Fibroblast of lung (primary cell): ENCODE measurements around the gene LZTS2. TPM values are rescaled to one million over a fixed set of nuclear protein-coding genes. Genes with fewer than 3 reads are reported as not detected.

Experiments
- DNase-seq, 2 donors: peaks; one replicate each; pipeline versions ENCODE4 v3.0.0 to v3.0.0-alpha.2; 2010; ENCODE audit warnings: low read depth in 2 of 2
- H2AFZ ChIP-seq: 2 replicates; pipeline ENCODE4 v1.5.1; 2012; ENCODE audit warnings: low read length, control low read depth, inconsistent platforms
- H3K27ac ChIP-seq: 2 replicates; pipeline ENCODE4 v1.5.1; 2011; ENCODE audit warnings: low read length, control low read depth; ENCODE audit not compliant: insufficient read depth
- H3K27me3 ChIP-seq: 2 replicates; pipeline ENCODE4 v1.5.1; 2011; ENCODE audit warnings: mild to moderate bottlenecking, low read length; ENCODE audit not compliant: control insufficient read depth, insufficient read depth
- H3K36me3 ChIP-seq: 2 replicates; pipeline ENCODE4 v1.5.1; 2011; ENCODE audit warnings: low read length; ENCODE audit not compliant: control insufficient read depth, insufficient read depth
- H3K4me1 ChIP-seq: 2 replicates; pipeline ENCODE4 v1.5.1; 2011; ENCODE audit warnings: low read length; ENCODE audit not compliant: control insufficient read depth, insufficient read depth; ENCODE audit errors: extremely low read depth
- H3K4me2 ChIP-seq: 2 replicates; pipeline ENCODE4 v1.5.1; 2011; ENCODE audit warnings: low read length, control low read depth; ENCODE audit not compliant: insufficient read depth; ENCODE audit errors: extremely low read depth
- H3K4me3 ChIP-seq, 4 experiments: fragments of 200-600 bp in 1 of 4; sonication (generic) in 1 of 4; replicated peaks in 1 of 4; 2 replicates each; pipeline ENCODE4 v1.5.1; 2011 to 2016; ENCODE audit warnings: low read length in 4 of 4, low read depth in 3 of 4, mild to moderate bottlenecking in 3 of 4, control low read depth in 2 of 4, inconsistent platforms in 1 of 4, mixed read lengths in 1 of 4; ENCODE audit not compliant: insufficient read depth in 1 of 4; ENCODE audit errors: control extremely low read depth in 1 of 4
- H3K79me2 ChIP-seq: 2 replicates; pipeline ENCODE4 v1.5.1; 2012; ENCODE audit warnings: mild to moderate bottlenecking, low read length, inconsistent platforms; ENCODE audit not compliant: control insufficient read depth, insufficient read depth
- H3K9ac ChIP-seq: 2 replicates; pipeline ENCODE4 v1.5.1; 2011; ENCODE audit warnings: mild to moderate bottlenecking, low read length, control low read depth; ENCODE audit not compliant: insufficient read depth
- H3K9me3 ChIP-seq: 2 replicates; pipeline ENCODE4 v1.5.1; 2012; ENCODE audit warnings: low read depth, low read length; ENCODE audit not compliant: control insufficient read depth, insufficient read depth
- H4K20me1 ChIP-seq: 2 replicates; pipeline ENCODE4 v1.5.1; 2011; ENCODE audit warnings: low read length; ENCODE audit not compliant: control insufficient read depth, insufficient read depth; ENCODE audit errors: extremely low read depth
- EZH2 ChIP-seq: IDR thresholded peaks from 2 replicates; pipeline ENCODE4 v1.5.1; 2012; ENCODE audit warnings: low read length, control low read depth, mild to moderate bottlenecking; ENCODE audit errors: missing control alignments
- polyA plus RNA-seq, 2 donors: library from polyadenylated mRNA; depleted of rRNA in 1 of 2; stranded (reverse) in 1 of 2; unstranded in 1 of 2; fragments of >200 nt; gene quantifications; 2 replicates each; pipeline ENCODE4 v1.2.1, GENCODE V29; 2011 to 2012; ENCODE audit warnings: missing spikeins in 1 of 2
- total RNA-seq: library from RNA; depleted of rRNA; stranded (reverse); fragments of >200 nt; gene quantifications from 2 replicates; pipeline ENCODE4 v1.2.1, GENCODE V29; 2014
- TF ChIP-seq, protein P1 (sequence below), 2 donors: IDR thresholded peaks in 1 of 2; conservative IDR thresholded peaks in 1 of 2; 1 replicate in 1 of 2; 2 replicates in 1 of 2; pipeline ENCODE4 v1.5.1; 2011 to 2012; ENCODE audit warnings: low read length in 2 of 2, control low read depth in 1 of 2, inconsistent platforms in 1 of 2, low read depth in 1 of 2, mild to moderate bottlenecking in 1 of 2

The LZTS2 gene
- total and polyA plus RNA-seq, 2 donors (not counting 1 experiment from before 2014, with no cell fraction given) = 34.7 to 120 TPM

GRCh38 chr10:101021692-101022251 is 22.2 kb downstream of the LZTS2 start:
- H3K27ac ChIP-seq = no peak overlapping the region
- no peak overlapping the region for H3K9ac ChIP-seq
- H2AFZ ChIP-seq = no peak overlapping the region
- H3K9me3 ChIP-seq = no peaks in the 10 kb centered on the region
- no peak for DNase-seq
- no peak overlapping the region for H3K4me2 ChIP-seq
- no peaks in the 10 kb centered on the region for H3K36me3 ChIP-seq
- no peaks in the 10 kb centered on the region for H3K79me2 ChIP-seq
- no peaks in the 10 kb centered on the region for H3K27me3 ChIP-seq
- H3K4me1 ChIP-seq = peaks cover 6% of the 10 kb centered on the region
- no peaks in the 10 kb centered on the region for H4K20me1 ChIP-seq
- TF ChIP-seq EZH2 = no peak
- TF ChIP-seq, protein P1, sequence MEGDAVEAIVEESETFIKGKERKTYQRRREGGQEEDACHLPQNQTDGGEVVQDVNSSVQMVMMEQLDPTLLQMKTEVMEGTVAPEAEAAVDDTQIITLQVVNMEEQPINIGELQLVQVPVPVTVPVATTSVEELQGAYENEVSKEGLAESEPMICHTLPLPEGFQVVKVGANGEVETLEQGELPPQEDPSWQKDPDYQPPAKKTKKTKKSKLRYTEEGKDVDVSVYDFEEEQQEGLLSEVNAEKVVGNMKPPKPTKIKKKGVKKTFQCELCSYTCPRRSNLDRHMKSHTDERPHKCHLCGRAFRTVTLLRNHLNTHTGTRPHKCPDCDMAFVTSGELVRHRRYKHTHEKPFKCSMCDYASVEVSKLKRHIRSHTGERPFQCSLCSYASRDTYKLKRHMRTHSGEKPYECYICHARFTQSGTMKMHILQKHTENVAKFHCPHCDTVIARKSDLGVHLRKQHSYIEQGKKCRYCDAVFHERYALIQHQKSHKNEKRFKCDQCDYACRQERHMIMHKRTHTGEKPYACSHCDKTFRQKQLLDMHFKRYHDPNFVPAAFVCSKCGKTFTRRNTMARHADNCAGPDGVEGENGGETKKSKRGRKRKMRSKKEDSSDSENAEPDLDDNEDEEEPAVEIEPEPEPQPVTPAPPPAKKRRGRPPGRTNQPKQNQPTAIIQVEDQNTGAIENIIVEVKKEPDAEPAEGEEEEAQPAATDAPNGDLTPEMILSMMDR (conservative IDR thresholded peaks at IDR 0.05 in 1 of 2, IDR thresholded peaks at IDR 0.05 in 1 of 2; ENCODE audit: low read depth in 1 of 2, low read length in 2 of 2) = no peak
- H3K4me3 ChIP-seq = no peak overlapping the region

- no peaks in the 10 kb centered on the region for H4K20me1 ChIP-seq
- no peaks in the 10 kb centered on the region for H3K79me2 ChIP-seq
- H3K9ac ChIP-seq = no peak overlapping the region
- no peak overlapping the region for H3K4me3 ChIP-seq
- no peak for DNase-seq
- H3K27me3 ChIP-seq = no peaks in the 10 kb centered on the region
- H3K4me1 ChIP-seq = peaks cover 4% of the 10 kb centered on the region
- H3K9me3 ChIP-seq = no peaks in the 10 kb centered on the region
- no peak overlapping the region for H3K4me2 ChIP-seq
- H3K36me3 ChIP-seq = no peaks in the 10 kb centered on the region
- TF ChIP-seq, protein P1 (conservative IDR thresholded peaks at IDR 0.05 in 1 of 2, IDR thresholded peaks at IDR 0.05 in 1 of 2; ENCODE audit: low read depth in 1 of 2, low read length in 2 of 2) = no peak
- no peak for TF ChIP-seq EZH2
- no peak overlapping the region for H2AFZ ChIP-seq
- no peak overlapping the region for H3K27ac ChIP-seq
Measured at GRCh38 chr10:101022967-101023705, 23.5 kb downstream of the LZTS2 start.

- no peak for TF ChIP-seq EZH2
- TF ChIP-seq, protein P1 (conservative IDR thresholded peaks at IDR 0.05 in 1 of 2, IDR thresholded peaks at IDR 0.05 in 1 of 2; ENCODE audit: low read depth in 1 of 2, low read length in 2 of 2) = no peak
- Histone ChIP-seq H3K9ac (no peak overlapping the region), H3K9me3 (no peaks in the 10 kb centered on the region), H3K4me2 (no peak overlapping the region), H3K4me1 (peaks cover 8% of the 10 kb centered on the region), H3K27ac (no peak overlapping the region), H2AFZ (no peak overlapping the region), H3K79me2 (no peaks in the 10 kb centered on the region), H4K20me1 (no peaks in the 10 kb centered on the region), H3K27me3 (no peaks in the 10 kb centered on the region), H3K4me3 (no peak overlapping the region), H3K36me3 (no peaks in the 10 kb centered on the region)
- DNase-seq = no peak
Measured at GRCh38 chr10:101027106-101027720, 27.6 kb downstream of the LZTS2 start.
